C4-2B (cell line): ENCODE measurements around the gene TANC1.

Source experiments
- H3K27ac ChIP-seq: fragments of 450-650 bp; 2 replicates; pipeline ENCODE4 v1.5.1; 2017
- CTCF ChIP-seq: fragments of 450-650 bp; conservative IDR thresholded peaks from 2 replicates; pipeline ENCODE4 v1.5.1; 2017; ENCODE audit warnings: mild to moderate bottlenecking
- ZFX ChIP-seq: fragments of 450-650 bp; IDR thresholded peaks from 2 replicates; pipeline ENCODE4 v1.6.1; 2017

TANC1 gene

DNA sequence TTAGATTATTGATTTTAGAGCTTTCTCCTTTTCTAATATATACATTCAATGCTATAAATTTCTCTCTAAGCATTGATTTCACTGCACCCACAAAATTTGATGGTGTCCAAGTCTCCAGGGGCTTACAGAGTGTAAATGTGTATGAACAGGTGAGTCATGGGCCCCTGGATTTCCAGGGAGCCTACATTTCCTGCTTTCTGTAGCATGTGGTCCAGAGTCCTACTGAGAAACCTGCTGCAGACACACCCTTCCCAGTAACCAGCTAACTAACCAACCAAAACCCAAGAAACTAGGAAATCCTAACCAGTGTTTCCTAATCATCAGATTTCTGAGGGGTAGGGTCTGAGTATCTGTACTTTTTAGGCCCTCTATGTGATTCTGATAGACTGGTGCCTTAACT, 39.5 kb upstream of the TANC1 start:
- TF ChIP-seq ZFX = no peak
- TF ChIP-seq CTCF = no peak
- H3K27ac ChIP-seq = no peak overlapping the region

DNA sequence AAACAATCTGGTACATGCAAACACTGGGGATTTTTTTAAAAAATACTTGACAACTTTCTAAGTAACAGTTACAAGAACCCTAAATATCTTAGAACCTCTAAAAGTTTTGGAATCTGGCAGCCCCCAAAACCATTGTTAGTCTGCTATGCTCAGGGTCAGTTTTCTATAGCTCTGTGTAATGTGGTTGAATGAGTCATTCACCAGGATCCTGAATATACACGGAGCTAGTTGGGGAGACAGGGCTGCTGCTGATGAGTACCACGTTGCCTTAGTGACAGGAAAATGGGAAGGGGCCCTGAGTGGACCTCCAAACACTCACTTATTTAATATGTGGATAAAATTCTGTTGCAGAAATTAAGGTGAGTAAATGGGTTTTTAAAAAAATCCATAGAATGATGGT, 36.9 kb upstream of the TANC1 start:
- TF ChIP-seq ZFX = no peak
- TF ChIP-seq CTCF = no peak
- no peak overlapping the region for H3K27ac ChIP-seq

GRCh38 chr2:158932131-158932645, 36.3 kb upstream of the TANC1 start:
- TF ChIP-seq ZFX (no peak), CTCF (no peak)
- no peak overlapping the region for H3K27ac ChIP-seq

GRCh38 chr2:158934170-158934569, 34.3 kb upstream of the TANC1 start:
- no peak overlapping the region for H3K27ac ChIP-seq
- TF ChIP-seq CTCF (no peak), ZFX (no peak)

DNA sequence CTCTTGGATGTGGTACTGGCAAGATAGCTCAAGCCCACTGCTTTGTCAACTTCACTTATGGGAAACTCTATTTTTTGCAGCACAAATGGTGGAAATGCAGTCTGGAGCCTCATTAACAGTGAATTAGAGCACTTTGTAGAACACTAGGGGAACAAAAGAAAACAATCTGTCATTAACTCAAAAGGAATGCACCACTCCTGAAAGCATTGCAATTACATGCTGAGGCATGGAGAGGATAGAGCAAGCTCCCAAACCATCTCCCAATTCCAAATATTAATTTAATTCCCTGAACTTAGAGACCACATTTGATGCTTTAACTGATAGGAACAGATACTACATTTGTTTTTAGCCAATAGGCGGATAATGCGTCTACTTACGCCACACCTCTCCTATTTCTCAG, 32.8 kb upstream of the TANC1 start:
- no peak for TF ChIP-seq CTCF
- no peak for TF ChIP-seq ZFX
- no peak overlapping the region for H3K27ac ChIP-seq

GRCh38 chr2:158936978-158937377, 31.5 kb upstream of the TANC1 start:
- TF ChIP-seq ZFX (no peak), CTCF (no peak)
- H3K27ac ChIP-seq = no peak overlapping the region

DNA sequence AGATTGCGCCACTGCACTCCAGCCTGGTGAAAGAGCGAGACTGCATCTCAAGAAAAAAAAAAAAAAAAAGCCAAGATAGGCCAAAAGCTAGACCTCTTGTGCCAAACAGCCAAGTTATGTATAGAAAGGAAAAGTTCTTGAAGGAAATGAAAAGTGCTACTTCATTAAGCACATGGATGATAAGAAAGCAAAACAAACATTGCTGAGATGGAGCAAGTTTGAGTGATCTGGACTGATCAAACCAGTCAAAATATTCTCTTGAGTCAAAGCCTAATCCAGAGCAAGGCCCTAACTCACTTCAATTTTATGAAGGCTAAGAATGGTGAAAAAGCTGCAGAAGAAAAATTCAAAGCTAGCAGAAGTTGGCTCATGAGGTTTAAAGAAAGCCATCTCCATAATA, 28.1 kb upstream of the TANC1 start:
- no peak overlapping the region for H3K27ac ChIP-seq
- TF ChIP-seq ZFX (no peak), CTCF (no peak)
